PC-9 (cell line): ENCODE data around the gene AKTIP. TPM values are rescaled to one million over a fixed set of nuclear protein-coding genes. Genes with fewer than 3 reads are reported as not detected.
"Not testable (repeated sequence)": the region's sequence is repeated elsewhere in the genome, so short reads cannot be mapped to it uniquely, and the experiment has no call there.

Experiments used
- BruUV-seq: library from RNA; stranded (reverse); fragments of 400-500 nt; replicated peaks from 2 replicates; lab custom pipeline; 2021; lab: Mats Ljungman, UMichigan
- CTCF ChIA-PET: fragments of 300-600 bp; sonication (Branson Sonifier 250); formaldehyde crosslinking; loops from one replicate; lab custom pipeline; 2022; ENCODE audit warnings: antibody characterized with exemption; lab: Charles Lee
- POLR2A ChIA-PET: fragments of 300-600 bp; sonication (Branson Sonifier 250); formaldehyde crosslinking; loops from one replicate; lab custom pipeline; 2022; ENCODE audit warnings: antibody characterized with exemption; ENCODE audit not compliant: unreplicated experiment; lab: Charles Lee
- DNase-seq, 2 experiments: peaks; one replicate each; pipeline versions ENCODE4 v3.0.0 to v3.0.0-alpha.2; 2015 to 2022; ENCODE audit warnings: mixed read lengths in 1 of 2
- H2AFZ ChIP-seq: fragments of 200-600 bp; sonication (generic); 2 replicates; pipeline ENCODE4 v1.8.1; 2017; ENCODE audit warnings: antibody characterized with exemption
- H3F3A ChIP-seq: fragments of 200-600 bp; sonication (generic); 2 replicates; pipeline ENCODE4 v1.8.1; 2017; ENCODE audit warnings: antibody characterized with exemption, mild to moderate bottlenecking, low read depth; ENCODE audit not compliant: insufficient read depth
- H3K27ac ChIP-seq: fragments of 200-600 bp; sonication (generic); 2 replicates; pipeline ENCODE4 v1.6.1; 2016; ENCODE audit warnings: mixed run types
- H3K27me3 ChIP-seq: fragments of 200-600 bp; sonication (generic); 2 replicates; pipeline ENCODE4 v1.6.1; 2016; ENCODE audit warnings: low read depth, mixed run types; ENCODE audit not compliant: insufficient read depth
- H3K36me3 ChIP-seq: fragments of 200-600 bp; sonication (generic); 2 replicates; pipeline ENCODE4 v1.6.1; 2016; ENCODE audit warnings: low read depth, mixed run types
- H3K4me1 ChIP-seq: fragments of 200-600 bp; sonication (generic); replicated peaks from 2 replicates; pipeline ENCODE4 v1.6.1; 2016; ENCODE audit warnings: mixed run types; ENCODE audit not compliant: insufficient read depth
- H3K4me2 ChIP-seq: fragments of 200-600 bp; sonication (generic); 2 replicates; pipeline ENCODE4 v1.6.1; 2017; ENCODE audit warnings: mixed run types
- H3K4me3 ChIP-seq: fragments of 200-600 bp; sonication (generic); 2 replicates; pipeline ENCODE4 v1.6.1; 2016; ENCODE audit warnings: mixed run types
- H3K79me2 ChIP-seq: fragments of 200-600 bp; sonication (generic); 2 replicates; pipeline ENCODE4 v1.6.1; 2017; ENCODE audit warnings: low read depth, mixed run types
- H3K9me2 ChIP-seq: fragments of 200-600 bp; sonication (generic); 2 replicates; pipeline ENCODE4 v1.8.1; 2017; ENCODE audit warnings: mild to moderate bottlenecking; ENCODE audit not compliant: insufficient read depth
- H3K9me3 ChIP-seq: fragments of 200-600 bp; sonication (generic); 2 replicates; pipeline ENCODE4 v1.8.1; 2016; ENCODE audit warnings: low read depth; ENCODE audit not compliant: insufficient read depth
- H4K20me1 ChIP-seq: fragments of 200-600 bp; sonication (generic); 2 replicates; pipeline ENCODE4 v1.8.1; 2017; ENCODE audit not compliant: insufficient read depth
- EZH2 ChIP-seq: fragments of 200-600 bp; sonication (generic); IDR thresholded peaks from 2 replicates; pipeline ENCODE4 v1.8.0; 2017; ENCODE audit warnings: antibody characterized with exemption, low read depth
- intact Hi-C: fragments of 100-400 bp; cut with micrococcal nuclease; formaldehyde crosslinking; loops from one replicate; pipeline ENCODE4 v1.10.0; 2022; ENCODE audit not compliant: unreplicated experiment
- total RNA-seq: library from RNA; stranded (reverse); gene quantifications from 2 replicates; pipeline ENCODE4 v1.2.3, GENCODE V29; 2021
- TF ChIP-seq, protein P1 (sequence below): fragments of 200-600 bp; sonication (generic); conservative IDR thresholded peaks from 2 replicates; pipeline ENCODE4 v1.6.1; 2017; ENCODE audit warnings: mixed run types, antibody characterized with exemption, mild to moderate bottlenecking, moderate library complexity

AKTIP gene
- total RNA-seq, 1 experiment from 2014 or later: 33.0 TPM

DNA sequence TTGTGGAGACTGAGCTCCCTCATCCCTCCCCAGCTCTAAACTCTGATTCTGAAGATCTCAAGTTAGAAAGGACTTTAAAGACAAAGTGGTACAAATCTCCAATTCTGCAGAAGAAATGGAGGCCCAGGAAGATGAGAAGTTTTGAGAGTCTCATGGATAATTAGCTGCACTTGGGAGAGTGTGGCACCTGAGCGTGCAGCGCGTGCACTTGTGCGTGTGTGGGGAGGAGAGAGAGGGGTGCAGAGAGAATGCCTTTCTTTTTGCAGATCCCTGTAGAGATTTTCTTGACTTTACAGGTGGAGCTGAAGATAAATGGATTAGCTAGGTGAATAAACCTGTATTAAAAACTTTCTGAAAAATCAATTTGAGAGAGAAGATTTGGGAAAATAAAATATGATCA, 14.8 kb upstream of the AKTIP start:
- Histone ChIP-seq H3K9me2 (no peaks in the 10 kb centered on the region), H4K20me1 (no peaks in the 10 kb centered on the region), H3F3A (no peaks in the 10 kb centered on the region), H3K4me2 (no peak overlapping the region), H3K36me3 (no peaks in the 10 kb centered on the region), H3K27ac (no peak overlapping the region), H3K79me2 (no peaks in the 10 kb centered on the region), H2AFZ (no peak overlapping the region), H3K9me3 (no peaks in the 10 kb centered on the region), H3K27me3 (no peaks in the 10 kb centered on the region), H3K4me1 (no peaks in the 10 kb centered on the region), H3K4me3 (no peak overlapping the region)
- BruUV-seq: no TSS peak
- DNase-seq: no peak
- POLR2A ChIA-PET: no interaction called here
- intact Hi-C loops: no loop called here
- TF ChIP-seq, protein P1, sequence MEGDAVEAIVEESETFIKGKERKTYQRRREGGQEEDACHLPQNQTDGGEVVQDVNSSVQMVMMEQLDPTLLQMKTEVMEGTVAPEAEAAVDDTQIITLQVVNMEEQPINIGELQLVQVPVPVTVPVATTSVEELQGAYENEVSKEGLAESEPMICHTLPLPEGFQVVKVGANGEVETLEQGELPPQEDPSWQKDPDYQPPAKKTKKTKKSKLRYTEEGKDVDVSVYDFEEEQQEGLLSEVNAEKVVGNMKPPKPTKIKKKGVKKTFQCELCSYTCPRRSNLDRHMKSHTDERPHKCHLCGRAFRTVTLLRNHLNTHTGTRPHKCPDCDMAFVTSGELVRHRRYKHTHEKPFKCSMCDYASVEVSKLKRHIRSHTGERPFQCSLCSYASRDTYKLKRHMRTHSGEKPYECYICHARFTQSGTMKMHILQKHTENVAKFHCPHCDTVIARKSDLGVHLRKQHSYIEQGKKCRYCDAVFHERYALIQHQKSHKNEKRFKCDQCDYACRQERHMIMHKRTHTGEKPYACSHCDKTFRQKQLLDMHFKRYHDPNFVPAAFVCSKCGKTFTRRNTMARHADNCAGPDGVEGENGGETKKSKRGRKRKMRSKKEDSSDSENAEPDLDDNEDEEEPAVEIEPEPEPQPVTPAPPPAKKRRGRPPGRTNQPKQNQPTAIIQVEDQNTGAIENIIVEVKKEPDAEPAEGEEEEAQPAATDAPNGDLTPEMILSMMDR: no peak
- no peak for TF ChIP-seq EZH2
- CTCF ChIA-PET: no interaction called here

GRCh38 chr16:53515811-53516210, 12.8 kb upstream of the AKTIP start:
- Histone ChIP-seq H3K27me3 (no peaks in the 10 kb centered on the region), H2AFZ (no peak overlapping the region), H3K9me3 (no peaks in the 10 kb centered on the region), H3K4me3 (no peak overlapping the region), H3K4me1 (peaks cover 12% of the 10 kb centered on the region), H3F3A (no peaks in the 10 kb centered on the region), H4K20me1 (no peaks in the 10 kb centered on the region), H3K9me2 (no peaks in the 10 kb centered on the region), H3K79me2 (no peaks in the 10 kb centered on the region), H3K27ac (no peak overlapping the region), H3K4me2 (no peak overlapping the region), H3K36me3 (no peaks in the 10 kb centered on the region)
- intact Hi-C loops: no loop called here
- ChIA-PET POLR2A (no interaction called here), CTCF (no interaction called here)
- no peak for TF ChIP-seq EZH2
- TF ChIP-seq, protein P1: no peak
- no peak for DNase-seq
- BruUV-seq: no TSS peak

DNA sequence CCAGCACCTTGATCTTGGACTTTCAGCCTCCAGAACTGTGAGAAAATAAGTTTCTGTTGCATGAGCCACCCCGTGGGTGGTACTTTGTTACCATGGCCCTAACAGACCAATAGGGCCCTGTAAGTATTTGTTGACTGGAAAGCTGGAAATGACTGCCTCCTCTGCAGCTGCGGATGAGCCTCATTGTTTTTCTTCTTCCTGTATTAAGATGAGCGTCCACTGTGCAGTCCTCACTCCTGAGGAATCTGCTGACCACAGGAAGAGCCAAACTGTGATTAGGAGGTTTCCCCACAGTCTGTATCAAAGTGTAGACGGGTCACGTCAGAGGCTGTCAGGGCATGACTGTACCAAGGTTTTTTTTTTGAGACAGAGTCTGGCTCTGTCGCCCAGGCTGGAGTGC, 12.2 kb upstream of the AKTIP start:
- TF ChIP-seq, protein P1: no peak
- no peak for TF ChIP-seq EZH2
- no peaks in the 10 kb centered on the region for H4K20me1 ChIP-seq
- no peaks in the 10 kb centered on the region for H3K36me3 ChIP-seq
- intact Hi-C loops: no loop called here
- H2AFZ ChIP-seq: no peak overlapping the region
- H3K27me3 ChIP-seq: no peaks in the 10 kb centered on the region
- no peaks in the 10 kb centered on the region for H3K79me2 ChIP-seq
- BruUV-seq: no TSS peak
- no peak for DNase-seq
- H3K27ac ChIP-seq: no peak overlapping the region
- peaks cover 15% of the 10 kb centered on the region for H3K4me1 ChIP-seq
- H3K9me2 ChIP-seq: no peaks in the 10 kb centered on the region
- H3K9me3 ChIP-seq: no peaks in the 10 kb centered on the region
- POLR2A ChIA-PET: no interaction called here
- CTCF ChIA-PET: no interaction called here
- no peak overlapping the region for H3K4me3 ChIP-seq
- H3F3A ChIP-seq: no peaks in the 10 kb centered on the region
- H3K4me2 ChIP-seq: no peak overlapping the region

- H3K36me3 ChIP-seq, POLR2A ChIA-PET, H3F3A ChIP-seq, BruUV-seq, H3K9me3 ChIP-seq, intact Hi-C loops, H2AFZ ChIP-seq, H3K4me2 ChIP-seq, H3K79me2 ChIP-seq, H3K27me3 ChIP-seq, H3K4me3 ChIP-seq, H3K9me2 ChIP-seq, H4K20me1 ChIP-seq, H3K27ac ChIP-seq, DNase-seq: not testable (repeated sequence)
- H3K4me1 ChIP-seq: peaks cover 15% of the 10 kb centered on the region
- CTCF ChIA-PET: interaction anchor here (0.9 kb wide), 1 partner anchor 37 kb away, joined by 4 read pairs; no protein-coding TSS in a partner anchor
Observed at GRCh38 chr16:53512795-53513194, 9.8 kb upstream of the AKTIP start.
